DOHH2 (cell line): ENCODE data around the gene TBC1D22A.

Experiments used
- CTCF ChIP-seq: fragments of 200-600 bp; sonication (generic); IDR thresholded peaks from one replicate; pipeline ENCODE4 v1.5.1; 2014; ENCODE audit warnings: antibody characterized with exemption, mild to moderate bottlenecking, low read depth, low read length; ENCODE audit not compliant: poor library complexity, severe bottlenecking
- EZH2phosphoT487 ChIP-seq: fragments of 200-600 bp; sonication (generic); IDR thresholded peaks from 2 replicates; pipeline ENCODE4 v1.6.1; 2017; ENCODE audit warnings: borderline replicate concordance, mild to moderate bottlenecking, antibody characterized with exemption, low read length, moderate library complexity, mixed read lengths

GRCh38 chr22:46752988-46753310 lies 9.5 kb upstream of the TBC1D22A start:
- TF ChIP-seq CTCF (no peak), EZH2phosphoT487 (no peak)
